HEK293 (cell line): Measurements from ENCODE around the gene UCHL1.

Source experiments
- CTCF ChIA-PET: fragments of 350-600 bp; formaldehyde crosslinking; extraction: SDS; loops from one replicate; lab custom pipeline; 2021; ENCODE audit warnings: antibody characterized with exemption; lab: Yijun Ruan, JAX
- POLR2A ChIA-PET: fragments of 300-600 bp; formaldehyde crosslinking; extraction: SDS; loops from one replicate; lab custom pipeline; 2020; ENCODE audit warnings: antibody characterized with exemption, inconsistent platforms; lab: Yijun Ruan, JAX
- H3K27ac ChIP-seq: fragments of 200-500 bp; sonication (Bioruptor generic); 2 replicates; pipeline ENCODE4 v1.5.1; 2014; ENCODE audit warnings: low read depth, low read length, control low read depth, inconsistent platforms; ENCODE audit errors: extremely low read depth
- H3K36me3 ChIP-seq, 2 experiments: fragments of 200-500 bp in 1 of 2; sonication (Bioruptor generic) in 1 of 2; 1 replicate in 1 of 2; 2 replicates in 1 of 2; pipeline ENCODE4 v1.5.1; 2014 to 2017; ENCODE audit warnings: inconsistent platforms in 2 of 2, low read length in 2 of 2; ENCODE audit not compliant: control insufficient read depth in 2 of 2, insufficient read depth in 1 of 2
- H3K4me1 ChIP-seq: fragments of 200-500 bp; sonication (Bioruptor generic); 2 replicates; pipeline ENCODE4 v1.5.1; 2014; ENCODE audit warnings: mild to moderate bottlenecking, low read length, inconsistent platforms; ENCODE audit not compliant: control insufficient read depth, insufficient read depth
- H3K4me3 ChIP-seq: 2 replicates; pipeline ENCODE4 v1.5.1; 2011; ENCODE audit warnings: low read depth, mild to moderate bottlenecking, control low read depth, low read length, moderate library complexity
- H3K9me3 ChIP-seq: fragments of 200-500 bp; sonication (Bioruptor generic); 2 replicates; pipeline ENCODE4 v1.5.1; 2014; ENCODE audit warnings: low read depth, low read length, inconsistent platforms; ENCODE audit not compliant: control insufficient read depth, insufficient read depth
- GLIS2 ChIP-seq: fragments of 450-650 bp; formaldehyde crosslinking; IDR thresholded peaks from 2 replicates; pipeline ENCODE4 v1.5.1; 2016; ENCODE audit warnings: missing biosample characterization, missing genetic modification characterization
- IKZF3 ChIP-seq: fragments of 450-650 bp; IDR thresholded peaks from 2 replicates; pipeline ENCODE4 v1.5.0; 2018; ENCODE audit warnings: missing biosample characterization, mild to moderate bottlenecking, missing genetic modification characterization, moderate library complexity
- KLF7 ChIP-seq: fragments of 450-650 bp; formaldehyde crosslinking; IDR thresholded peaks from 2 replicates; pipeline ENCODE4 v1.5.1; 2016; ENCODE audit warnings: missing biosample characterization, missing genetic modification characterization, borderline replicate concordance
- SETDB1 ChIP-seq: IDR thresholded peaks from one replicate; pipeline ENCODE4 v1.6.1; 2017; ENCODE audit warnings: mild to moderate bottlenecking, low read length, moderate library complexity, mixed read lengths; ENCODE audit not compliant: insufficient read length
- TCF7L2 ChIP-seq: IDR thresholded peaks from 2 replicates; pipeline ENCODE4 v1.6.1; 2011; ENCODE audit warnings: low read depth, mild to moderate bottlenecking, inconsistent platforms, low read length, moderate library complexity, borderline replicate concordance
- TRIM28 ChIP-seq: IDR thresholded peaks from 2 replicates; pipeline ENCODE4 v1.6.1; 2011; ENCODE audit warnings: low read length, control low read depth, borderline replicate concordance
- ZBTB21 ChIP-seq: fragments of 450-650 bp; formaldehyde crosslinking; IDR thresholded peaks from 2 replicates; pipeline ENCODE4 v1.5.1; 2017; ENCODE audit warnings: missing biosample characterization, missing genetic modification characterization
- ZNF10 ChIP-seq: fragments of 450-650 bp; formaldehyde crosslinking; IDR thresholded peaks from 2 replicates; pipeline ENCODE4 v1.5.1; 2017; ENCODE audit warnings: missing biosample characterization, missing genetic modification characterization
- ZNF169 ChIP-seq: fragments of 450-650 bp; formaldehyde crosslinking; IDR thresholded peaks from 2 replicates; pipeline ENCODE4 v1.5.1; 2016; ENCODE audit warnings: missing biosample characterization, missing genetic modification characterization
- ZNF280C ChIP-seq: fragments of 450-650 bp; formaldehyde crosslinking; IDR thresholded peaks from 2 replicates; pipeline ENCODE4 v1.5.1; 2016; ENCODE audit warnings: missing biosample characterization, missing genetic modification characterization
- ZNF280D ChIP-seq: fragments of 450-650 bp; formaldehyde crosslinking; IDR thresholded peaks from 2 replicates; pipeline ENCODE4 v1.5.1; 2016; ENCODE audit warnings: missing biosample characterization, missing genetic modification characterization
- ZNF292 ChIP-seq: fragments of 450-650 bp; formaldehyde crosslinking; IDR thresholded peaks from 2 replicates; pipeline ENCODE4 v1.5.1; 2016; ENCODE audit warnings: low read depth, missing biosample characterization, missing genetic modification characterization, borderline replicate concordance
- ZNF335 ChIP-seq: fragments of 450-650 bp; formaldehyde crosslinking; conservative IDR thresholded peaks from 2 replicates; pipeline ENCODE4 v1.5.1; 2016; ENCODE audit warnings: missing biosample characterization, missing genetic modification characterization
- ZNF341 ChIP-seq: fragments of 450-650 bp; formaldehyde crosslinking; IDR thresholded peaks from 2 replicates; pipeline ENCODE4; 2016; ENCODE audit warnings: low read depth, missing biosample characterization, missing genetic modification characterization
- ZNF350 ChIP-seq: fragments of 450-650 bp; formaldehyde crosslinking; IDR thresholded peaks from 2 replicates; pipeline ENCODE4 v1.5.0; 2017; ENCODE audit warnings: missing biosample characterization, mild to moderate bottlenecking, missing genetic modification characterization
- ZNF521 ChIP-seq: fragments of 450-650 bp; formaldehyde crosslinking; IDR thresholded peaks from 2 replicates; pipeline ENCODE4 v1.5.1; 2017; ENCODE audit warnings: missing biosample characterization, mild to moderate bottlenecking, missing genetic modification characterization
- ZNF529 ChIP-seq: fragments of 450-650 bp; formaldehyde crosslinking; IDR thresholded peaks from 2 replicates; pipeline ENCODE4 v1.5.1; 2017; ENCODE audit warnings: missing genetic modification characterization, missing biosample characterization; ENCODE audit not compliant: insufficient replicate concordance
- ZNF544 ChIP-seq: fragments of 450-650 bp; formaldehyde crosslinking; IDR thresholded peaks from 2 replicates; pipeline ENCODE4 v1.5.0; 2017; ENCODE audit warnings: missing biosample characterization, missing genetic modification characterization
- ZNF626 ChIP-seq: fragments of 450-650 bp; sonication (Bioruptor Pico); formaldehyde crosslinking; IDR thresholded peaks from 2 replicates; pipeline ENCODE4 v1.5.1; 2018; ENCODE audit warnings: missing biosample characterization, missing genetic modification characterization, inconsistent platforms
- ZNF660 ChIP-seq: fragments of 450-650 bp; IDR thresholded peaks from 2 replicates; pipeline ENCODE4 v1.5.1; 2018; ENCODE audit warnings: missing biosample characterization, mild to moderate bottlenecking, missing genetic modification characterization
- ZNF677 ChIP-seq: fragments of 450-650 bp; IDR thresholded peaks from 2 replicates; pipeline ENCODE4 v1.5.0; 2018; ENCODE audit warnings: missing biosample characterization, mild to moderate bottlenecking, missing genetic modification characterization, moderate library complexity
- ZNF768 ChIP-seq: fragments of 450-650 bp; formaldehyde crosslinking; IDR thresholded peaks from 2 replicates; pipeline ENCODE4 v1.5.1; 2018; ENCODE audit warnings: missing biosample characterization, mild to moderate bottlenecking, missing genetic modification characterization
- ZNF843 ChIP-seq: fragments of 450-650 bp; formaldehyde crosslinking; IDR thresholded peaks from 2 replicates; pipeline ENCODE4 v1.5.1; 2016; ENCODE audit warnings: missing biosample characterization, missing genetic modification characterization
- ZSCAN30 ChIP-seq: fragments of 450-650 bp; IDR thresholded peaks from 2 replicates; pipeline ENCODE4 v1.5.1; 2018; ENCODE audit warnings: missing biosample characterization, mild to moderate bottlenecking, missing genetic modification characterization, moderate library complexity
- TF ChIP-seq, protein P1 (sequence below): fragments of 450-650 bp; formaldehyde crosslinking; IDR thresholded peaks from 2 replicates; pipeline ENCODE4 v1.5.1; 2017; ENCODE audit warnings: missing biosample characterization, missing genetic modification characterization

UCHL1 gene

DNA sequence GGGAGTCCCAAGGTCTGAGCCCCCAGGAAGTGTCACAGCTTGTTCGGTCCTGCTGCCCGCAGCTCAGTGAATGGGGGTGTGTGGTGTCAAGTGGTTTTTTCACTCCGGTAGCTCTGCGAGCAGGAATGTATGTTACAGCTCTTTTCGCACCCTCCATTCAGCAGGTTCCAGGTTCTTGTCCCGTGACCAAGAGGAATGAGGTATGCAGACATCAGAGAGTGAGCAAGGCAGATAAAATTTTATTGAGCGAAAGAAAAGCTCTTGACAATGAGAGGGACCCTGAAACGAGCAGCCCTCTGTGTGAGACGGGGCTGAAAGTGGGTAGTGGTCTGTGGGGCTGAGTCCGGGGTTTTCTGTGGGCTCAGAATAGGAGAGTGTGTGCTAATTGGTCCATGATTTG is 31.5 kb downstream of the UCHL1 start:
- no peaks in the 10 kb centered on the region for H3K4me1 ChIP-seq
- ChIA-PET POLR2A (no interaction called here), CTCF (interaction anchor here (0.6 kb wide), 1 partner anchor 8 kb away, joined by 3 read pairs; no protein-coding TSS in a partner anchor)
- H3K27ac ChIP-seq, result no peak overlapping the region
- no peaks in the 10 kb centered on the region for H3K36me3 ChIP-seq
- no peaks in the 10 kb centered on the region for H3K9me3 ChIP-seq
- TF ChIP-seq IKZF3 (no peak), ZNF677 (tag by site-specific recombination) (peak; percentile 85), SETDB1 (peak; percentile 92), TRIM28 (0 out of 2 replicates have a peak, but pooled peaks have one; percentile 44)
- TF ChIP-seq, all 188 proteins: peak for 3
- no peak overlapping the region for H3K4me3 ChIP-seq

GRCh38 chr4:41290479-41290878 is 33.8 kb downstream of the UCHL1 start:
- POLR2A ChIA-PET, result no interaction called here
- no peak overlapping the region for H3K4me3 ChIP-seq

DNA sequence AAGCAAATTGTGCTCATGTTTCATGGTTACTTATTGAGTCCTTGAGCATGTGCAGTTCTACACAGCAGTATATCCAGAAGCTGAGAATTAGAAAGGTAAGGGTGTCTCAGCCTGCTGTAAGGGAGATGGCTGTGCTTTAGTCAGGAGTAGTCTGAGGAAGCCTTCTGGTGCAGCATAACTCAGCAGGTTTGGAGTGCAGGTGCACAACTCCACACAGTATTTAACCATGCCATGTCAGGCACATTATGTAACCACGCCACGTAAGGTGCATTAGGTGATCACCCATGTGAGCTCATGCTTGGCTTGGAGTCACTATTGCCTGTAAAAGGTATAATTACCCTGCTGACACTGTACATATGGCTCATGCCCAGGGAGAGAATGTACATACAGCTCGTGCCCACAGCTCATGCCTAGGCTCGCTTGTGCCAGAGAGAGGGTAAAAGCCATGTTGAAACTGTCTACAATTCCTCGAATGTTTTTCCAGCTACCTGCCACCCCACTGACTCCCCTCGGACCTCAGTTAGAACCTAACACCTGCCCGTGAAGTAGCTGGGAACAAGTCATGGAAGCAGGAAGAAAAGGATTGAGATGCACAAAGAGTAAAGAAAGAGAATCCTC is 37.8 kb downstream of the UCHL1 start:
- Histone ChIP-seq H3K27ac (no peak overlapping the region), H3K4me1 (no peaks in the 10 kb centered on the region), H3K9me3 (no peaks in the 10 kb centered on the region), H3K36me3 (no peaks in the 10 kb centered on the region), H3K4me3 (no peak overlapping the region)
- CTCF ChIA-PET, result interaction anchor here (0.6 to 0.8 kb wide), 2 partner anchors 13 to 588 kb away, joined by 3 to 5 read pairs; no protein-coding TSS in a partner anchor
- POLR2A ChIA-PET, result no interaction called here
- TF ChIP-seq ZNF280D (tag by site-specific recombination) (peak; percentile 45; the same call in 1 of the 2 replicates), ZNF521 (tag by site-specific recombination) (no peak), ZNF280C (no peak), TCF7L2 (no peak), ZNF529 (tag by site-specific recombination) (peak; percentile 84), GLIS2 (tag by site-specific recombination) (no peak), ZNF626 (tag by site-specific recombination) (peak; percentile 99), ZNF10 (tag by site-specific recombination) (no peak), ZNF169 (tag by site-specific recombination) (peak; percentile 78; the same call in 1 of the 2 replicates), ZBTB21 (no peak), KLF7 (tag by site-specific recombination) (no peak), ZNF350 (0 out of 2 replicates have a peak, but pooled peaks have one; percentile 42), ZNF544 (tag by site-specific recombination) (no peak), ZNF292 (tag by site-specific recombination) (no peak)
- TF ChIP-seq, protein P1, sequence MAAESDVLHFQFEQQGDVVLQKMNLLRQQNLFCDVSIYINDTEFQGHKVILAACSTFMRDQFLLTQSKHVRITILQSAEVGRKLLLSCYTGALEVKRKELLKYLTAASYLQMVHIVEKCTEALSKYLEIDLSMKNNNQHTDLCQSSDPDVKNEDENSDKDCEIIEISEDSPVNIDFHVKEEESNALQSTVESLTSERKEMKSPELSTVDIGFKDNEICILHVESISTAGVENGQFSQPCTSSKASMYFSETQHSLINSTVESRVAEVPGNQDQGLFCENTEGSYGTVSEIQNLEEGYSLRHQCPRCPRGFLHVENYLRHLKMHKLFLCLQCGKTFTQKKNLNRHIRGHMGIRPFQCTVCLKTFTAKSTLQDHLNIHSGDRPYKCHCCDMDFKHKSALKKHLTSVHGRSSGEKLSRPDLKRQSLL (tag by site-specific recombination), result no peak

More at GRCh38 chr4:41290479-41290878, 33.8 kb downstream of the UCHL1 start:
- Histone ChIP-seq H3K9me3 (no peaks in the 10 kb centered on the region), H3K27ac (no peak overlapping the region), H3K36me3 (no peaks in the 10 kb centered on the region), H3K4me1 (no peaks in the 10 kb centered on the region)
- CTCF ChIA-PET, result interaction anchor here (0.9 to 1.0 kb wide), 2 partner anchors 365 to 371 kb away, joined by 3 read pairs; no protein-coding TSS in a partner anchor
- TF ChIP-seq ZNF768 (tag by site-specific recombination) (no peak), ZSCAN30 (tag by site-specific recombination) (no peak), ZNF660 (tag by site-specific recombination) (no peak), ZNF843 (no peak), ZNF341 (tag by site-specific recombination) (0 out of 2 replicates have a peak, but pooled peaks have one; percentile 12), ZNF335 (tag by site-specific recombination) (no peak)
- TF ChIP-seq, protein P1 (tag by site-specific recombination), result no peak
